Thoracic aorta (tissue), 2 donors: Measurements from ENCODE around the gene DNAJC8. TPM values are rescaled to one million over a fixed set of nuclear protein-coding genes. Genes with fewer than 3 reads are reported as not detected.

Experiments
- ATAC-seq: fragments of 150-250 bp; one replicate; pipeline ENCODE4 v1.8.0; 2017; ENCODE audit warnings: low read depth; ENCODE audit not compliant: insufficient number of reproducible peaks, low FRiP score
- DNase-seq: peaks from one replicate; pipeline ENCODE4 v3.0.0-alpha.2; 2020; ENCODE audit warnings: low spot score
- H3K27ac ChIP-seq, 2 donors: fragments of 200-600 bp; sonication (generic); 1 replicate in 1 of 2; 2 replicates in 1 of 2; pipeline ENCODE4 v1.5.1; 2016; ENCODE audit warnings: mild to moderate bottlenecking in 2 of 2, moderate library complexity in 2 of 2
- H3K27me3 ChIP-seq: fragments of 200-600 bp; sonication (generic); replicated peaks from 2 replicates; pipeline ENCODE4 v1.6.0; 2016; ENCODE audit warnings: mild to moderate bottlenecking; ENCODE audit not compliant: insufficient read depth
- H3K36me3 ChIP-seq: fragments of 200-600 bp; sonication (generic); one replicate; pipeline ENCODE4 v1.5.1; 2016
- H3K4me1 ChIP-seq, 2 donors: fragments of 200-600 bp; sonication (generic); 1 replicate in 1 of 2; 2 replicates in 1 of 2; pipeline versions ENCODE4 v1.5.1 to v1.6.0; 2016; ENCODE audit warnings: low read depth in 2 of 2, mild to moderate bottlenecking in 1 of 2; ENCODE audit not compliant: control insufficient read depth in 1 of 2
- H3K4me3 ChIP-seq: fragments of 200-600 bp; sonication (generic); 2 replicates; pipeline ENCODE4 v1.5.1; 2016; ENCODE audit warnings: mild to moderate bottlenecking
- H3K9me3 ChIP-seq: fragments of 200-600 bp; sonication (generic); 2 replicates; pipeline ENCODE4 v1.5.1; 2016
- CTCF ChIP-seq: fragments of 200-600 bp; sonication (generic); IDR thresholded peaks from one replicate; pipeline ENCODE4 v1.5.1; 2019; ENCODE audit warnings: antibody characterized with exemption
- total RNA-seq, 2 donors: library from RNA; depleted of rRNA; stranded (reverse); fragments of >200 nt; gene quantifications; one replicate each; pipeline versions ENCODE4 v1.1.0 to v1.2.3, GENCODE V29; 2016

The DNAJC8 gene
- total RNA-seq, 2 donors from 2014 or later: 33.3 to 60.4 TPM

- no peaks in the 10 kb centered on the region for H3K9me3 ChIP-seq
- DNase-seq (peak; percentile 95), ATAC-seq (peak; percentile 95)
- peaks cover 8 to 31% of the 10 kb centered on the region in 2 donors for H3K4me1 ChIP-seq
- H3K27ac ChIP-seq: peak within 1 kb of the TSS; percentile 79 to 83
- no peak for TF ChIP-seq CTCF
- H3K4me3 ChIP-seq: peak within 1 kb of the TSS; percentile 88
- no peaks in the 10 kb centered on the region for H3K36me3 ChIP-seq
- no peaks in the 10 kb centered on the region for H3K27me3 ChIP-seq
These were observed 26.6 kb upstream of the DNAJC8 start, which contains the start of gene SESN2 for GRCh38 chr1:28259252-28259933. SESN2 (plus strand) TSS chr1:28259518; CDS start chr1:28259848, 330 bp downstream.

GRCh38 chr1:28258628-28259251 lies 25.9 kb upstream of the DNAJC8 start:
- Histone ChIP-seq H3K4me1 (peaks cover 8 to 26% of the 10 kb centered on the region in 2 donors), H3K27me3 (no peaks in the 10 kb centered on the region), H3K9me3 (no peaks in the 10 kb centered on the region), H3K36me3 (no peaks in the 10 kb centered on the region), H3K4me3 (peak overlapping the region; percentile 88), H3K27ac (peak overlapping the region; percentile 26 to 42)
- ATAC-seq (no peak), DNase-seq (no peak)
- no peak for TF ChIP-seq CTCF

- ATAC-seq (no peak), DNase-seq (no peak)
- no peak overlapping the region for H3K27ac ChIP-seq
- H3K9me3 ChIP-seq: no peaks in the 10 kb centered on the region
- H3K36me3 ChIP-seq: no peaks in the 10 kb centered on the region
- H3K27me3 ChIP-seq: no peaks in the 10 kb centered on the region
- H3K4me3 ChIP-seq: no peak overlapping the region
- H3K4me1 ChIP-seq: peaks cover 8 to 24% of the 10 kb centered on the region in 2 donors
- no peak for TF ChIP-seq CTCF
These were observed 24.9 kb upstream of the DNAJC8 start for GRCh38 chr1:28257736-28258135.

GRCh38 chr1:28256197-28256827 lies 23.5 kb upstream of the DNAJC8 start:
- no peaks in the 10 kb centered on the region for H3K27me3 ChIP-seq
- DNase-seq (no peak), ATAC-seq (no peak)
- peaks cover 6 to 14% of the 10 kb centered on the region in 2 donors for H3K4me1 ChIP-seq
- TF ChIP-seq CTCF: no peak
- no peak overlapping the region for H3K4me3 ChIP-seq
- no peaks in the 10 kb centered on the region for H3K36me3 ChIP-seq
- no peak overlapping the region for H3K27ac ChIP-seq
- no peaks in the 10 kb centered on the region for H3K9me3 ChIP-seq

- no peak for TF ChIP-seq CTCF
- Histone ChIP-seq H3K27ac (no peak overlapping the region), H3K36me3 (no peaks in the 10 kb centered on the region), H3K9me3 (no peaks in the 10 kb centered on the region), H3K4me1 (peaks cover 29 to 30% of the 10 kb centered on the region in 2 donors), H3K4me3 (no peak overlapping the region), H3K27me3 (no peaks in the 10 kb centered on the region)
- ATAC-seq (no peak), DNase-seq (no peak)
These were observed 17.1 kb upstream of the DNAJC8 start for GRCh38 chr1:28249866-28250295.
